OCI-LY3 (cell line): ENCODE data around the gene NUDT4B.
"Not testable (repeated sequence)": the region's sequence is repeated elsewhere in the genome, so short reads cannot be mapped to it uniquely, and the experiment has no call there.

ENCODE experiments used
- EZH2phosphoT487 ChIP-seq: fragments of 200-600 bp; shearing (Covaris generic); IDR thresholded peaks from 2 replicates; pipeline ENCODE4 v1.6.1; 2018; ENCODE audit warnings: antibody characterized with exemption, mixed run types, low read depth
- TF ChIP-seq, protein P1 (sequence below): fragments of 200-600, 300-600 bp; sonication (generic); IDR thresholded peaks from 2 replicates; pipeline ENCODE4 v1.5.1; 2014; ENCODE audit warnings: antibody characterized with exemption, low read length, low read depth

DNA sequence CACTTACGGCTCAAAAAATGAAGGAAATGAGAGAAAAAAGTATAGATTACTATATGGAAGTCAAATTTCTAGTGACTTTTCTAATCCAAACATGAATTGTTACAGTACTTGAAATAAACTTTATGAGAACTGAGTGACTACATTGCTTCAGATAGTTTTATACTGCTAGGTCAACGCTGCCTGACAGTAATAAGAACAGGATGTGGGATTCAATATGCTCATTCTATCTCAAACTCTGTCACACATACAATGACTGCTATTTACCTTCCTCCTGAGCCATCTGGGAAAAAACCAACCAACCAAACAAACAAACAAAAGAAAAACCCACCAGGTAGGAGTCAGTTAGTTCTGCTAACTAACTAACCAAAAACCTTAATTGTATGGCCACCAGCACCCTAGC is 20.0 kb downstream of the NUDT4B start:
- TF ChIP-seq, protein P1, sequence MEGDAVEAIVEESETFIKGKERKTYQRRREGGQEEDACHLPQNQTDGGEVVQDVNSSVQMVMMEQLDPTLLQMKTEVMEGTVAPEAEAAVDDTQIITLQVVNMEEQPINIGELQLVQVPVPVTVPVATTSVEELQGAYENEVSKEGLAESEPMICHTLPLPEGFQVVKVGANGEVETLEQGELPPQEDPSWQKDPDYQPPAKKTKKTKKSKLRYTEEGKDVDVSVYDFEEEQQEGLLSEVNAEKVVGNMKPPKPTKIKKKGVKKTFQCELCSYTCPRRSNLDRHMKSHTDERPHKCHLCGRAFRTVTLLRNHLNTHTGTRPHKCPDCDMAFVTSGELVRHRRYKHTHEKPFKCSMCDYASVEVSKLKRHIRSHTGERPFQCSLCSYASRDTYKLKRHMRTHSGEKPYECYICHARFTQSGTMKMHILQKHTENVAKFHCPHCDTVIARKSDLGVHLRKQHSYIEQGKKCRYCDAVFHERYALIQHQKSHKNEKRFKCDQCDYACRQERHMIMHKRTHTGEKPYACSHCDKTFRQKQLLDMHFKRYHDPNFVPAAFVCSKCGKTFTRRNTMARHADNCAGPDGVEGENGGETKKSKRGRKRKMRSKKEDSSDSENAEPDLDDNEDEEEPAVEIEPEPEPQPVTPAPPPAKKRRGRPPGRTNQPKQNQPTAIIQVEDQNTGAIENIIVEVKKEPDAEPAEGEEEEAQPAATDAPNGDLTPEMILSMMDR = not testable (repeated sequence)
- not testable (repeated sequence) for TF ChIP-seq EZH2phosphoT487
